Kidney (tissue), 14 donors: ENCODE data around the gene SPAG5. TPM values are rescaled to one million over a fixed set of nuclear protein-coding genes. Genes with fewer than 3 reads are reported as not detected.
A peak's percentile ranks its signal among the peaks of the same experiment; 100 is the strongest.

Source experiments
- DNase-seq, 5 donors: peaks; one replicate each; pipeline ENCODE4 v3.0.0-alpha.2; 2013 to 2020
- FAIRE-seq: peaks from 2 replicates; lab custom pipeline; 2012; peaks lifted over from hg19 to GRCh38; lab: Jason Lieb, UNC
- H3K27ac ChIP-seq, 2 donors: one replicate each; pipeline ENCODE4 v1.7.0; 2013; ENCODE audit warnings: low read depth in 2 of 2, low read length in 2 of 2, inconsistent platforms in 1 of 2
- H3K27me3 ChIP-seq: one replicate; pipeline ENCODE4 v1.7.1; 2013; ENCODE audit warnings: low read length, inconsistent platforms; ENCODE audit not compliant: control insufficient read depth, insufficient read depth
- H3K36me3 ChIP-seq, 3 donors: one replicate each; pipeline versions ENCODE4 v1.7.0 to v1.7.1; 2013; ENCODE audit warnings: low read length in 3 of 3, control low read depth in 1 of 3, inconsistent platforms in 1 of 3; ENCODE audit not compliant: insufficient read depth in 3 of 3, control insufficient read depth in 2 of 3
- H3K4me1 ChIP-seq, 3 donors: one replicate each; pipeline versions ENCODE4 v1.7.0 to v1.7.1; 2013; ENCODE audit warnings: low read length in 3 of 3, inconsistent platforms in 1 of 3, low read depth in 1 of 3; ENCODE audit not compliant: control insufficient read depth in 2 of 3, insufficient read depth in 2 of 3
- H3K4me3 ChIP-seq, 3 donors: one replicate each; pipeline versions ENCODE4 v1.7.0 to v1.8.1; 2013; ENCODE audit warnings: low read length in 3 of 3, control low read depth in 1 of 3, inconsistent platforms in 1 of 3
- H3K9ac ChIP-seq, 3 donors: one replicate each; pipeline versions ENCODE4 v1.7.0 to v1.7.1; 2013; ENCODE audit warnings: low read length in 3 of 3, control low read depth in 1 of 3, inconsistent platforms in 1 of 3
- H3K9me3 ChIP-seq, 3 donors: one replicate each; pipeline versions ENCODE4 v1.7.0 to v1.7.1; 2013; ENCODE audit warnings: low read length in 3 of 3, control low read depth in 1 of 3, inconsistent platforms in 1 of 3; ENCODE audit not compliant: control insufficient read depth in 2 of 3, insufficient read depth in 1 of 3
- intact Hi-C: fragments of 100-400 bp; cut with DNase I; formaldehyde crosslinking; loops from one replicate; pipeline ENCODE4 v1.11.1; 2022
- polyA plus RNA-seq: library from polyadenylated mRNA; stranded (reverse); fragments of 350-450 nt; fragmentation: Illumina TruSeq; extraction: RNeasy Lipid Tissue Mini Kit (QIAGEN cat#74804); gene quantifications from one replicate; pipeline ENCODE4 v1.2.3, GENCODE V29; 2014; ENCODE audit warnings: low read depth, low replicate concordance; ENCODE audit not compliant: insufficient read depth
- total RNA-seq: library from RNA; stranded (reverse); fragmentation: NEBNext Ultra II Directional; extraction: Animal tissue kit (Norgen Biotek cat#: 25700); gene quantifications from one replicate; pipeline ENCODE4 v1.2.1, GENCODE V29; 2021
- TF ChIP-seq, protein P1 (sequence below): IDR thresholded peaks from 3 replicates; pipeline ENCODE4 v1.5.1; 2012; ENCODE audit warnings: mild to moderate bottlenecking, moderate library complexity, borderline replicate concordance; ENCODE audit not compliant: insufficient read depth; ENCODE audit errors: extremely low read depth
- donor health status: control.
- donor health status: control.
- donor health status: control.
- donor health status: control.
- donor health status: control.
- donor health status: DM: yes; HTN: yes; CAD: no.
- donor health status: Normal renal cell carcinoma (clear cell type).

Gene SPAG5
- total and polyA plus RNA-seq, 2 donors from 2014 or later = 7.4 to 123 TPM

GRCh38 chr17:28567604-28568003 lies 31.2 kb downstream of the SPAG5 start:
- Histone ChIP-seq H3K4me1 (peaks cover 0 to 16% (median 15%) of the 10 kb centered on the region in 3 donors), H3K4me3 (no peak overlapping the region), H3K27me3 (no peaks in the 10 kb centered on the region), H3K9ac (no peak overlapping the region), H3K36me3 (no peaks in the 10 kb centered on the region), H3K9me3 (no peaks in the 10 kb centered on the region), H3K27ac (no peak overlapping the region)
- FAIRE-seq (no peak), DNase-seq (no peak)
- intact Hi-C loops = no loop called here
- TF ChIP-seq, protein P1, sequence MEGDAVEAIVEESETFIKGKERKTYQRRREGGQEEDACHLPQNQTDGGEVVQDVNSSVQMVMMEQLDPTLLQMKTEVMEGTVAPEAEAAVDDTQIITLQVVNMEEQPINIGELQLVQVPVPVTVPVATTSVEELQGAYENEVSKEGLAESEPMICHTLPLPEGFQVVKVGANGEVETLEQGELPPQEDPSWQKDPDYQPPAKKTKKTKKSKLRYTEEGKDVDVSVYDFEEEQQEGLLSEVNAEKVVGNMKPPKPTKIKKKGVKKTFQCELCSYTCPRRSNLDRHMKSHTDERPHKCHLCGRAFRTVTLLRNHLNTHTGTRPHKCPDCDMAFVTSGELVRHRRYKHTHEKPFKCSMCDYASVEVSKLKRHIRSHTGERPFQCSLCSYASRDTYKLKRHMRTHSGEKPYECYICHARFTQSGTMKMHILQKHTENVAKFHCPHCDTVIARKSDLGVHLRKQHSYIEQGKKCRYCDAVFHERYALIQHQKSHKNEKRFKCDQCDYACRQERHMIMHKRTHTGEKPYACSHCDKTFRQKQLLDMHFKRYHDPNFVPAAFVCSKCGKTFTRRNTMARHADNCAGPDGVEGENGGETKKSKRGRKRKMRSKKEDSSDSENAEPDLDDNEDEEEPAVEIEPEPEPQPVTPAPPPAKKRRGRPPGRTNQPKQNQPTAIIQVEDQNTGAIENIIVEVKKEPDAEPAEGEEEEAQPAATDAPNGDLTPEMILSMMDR = no peak

DNA sequence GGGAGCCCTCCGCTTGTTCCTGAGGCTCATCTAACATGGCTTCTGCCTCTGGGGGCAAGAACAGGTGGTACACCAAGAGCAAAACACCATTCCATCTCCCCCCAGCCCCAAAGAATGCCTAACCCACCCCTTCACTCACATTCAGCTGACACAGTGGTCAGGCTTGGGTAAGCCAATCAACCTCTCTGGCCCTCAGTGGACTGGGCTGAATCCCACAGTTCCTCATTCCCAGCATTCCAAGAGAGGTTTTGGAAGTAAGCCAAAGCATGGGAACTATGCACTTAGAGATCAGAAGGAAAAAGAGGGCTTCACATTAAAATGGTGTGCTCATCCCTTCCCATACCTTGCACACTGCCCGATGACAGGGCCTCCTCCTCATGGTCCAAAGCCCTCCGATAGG lies 35.4 kb downstream of the SPAG5 start:
- DNase-seq (peak in 2 of 5 donors; percentile 41 to 76), FAIRE-seq (no peak)
- Histone ChIP-seq H3K27me3 (no peaks in the 10 kb centered on the region), H3K9me3 (no peaks in the 10 kb centered on the region), H3K4me1 (peaks cover 0 to 10% (median 8%) of the 10 kb centered on the region in 3 donors), H3K27ac (peak overlapping the region; percentile 57 to 71), H3K36me3 (peaks cover 3 to 14% (median 9%) of the 10 kb centered on the region in 3 donors), H3K4me3 (no peak overlapping the region), H3K9ac (no peak overlapping the region)
- TF ChIP-seq, protein P1 = no peak
- intact Hi-C loops = no loop called here

DNA sequence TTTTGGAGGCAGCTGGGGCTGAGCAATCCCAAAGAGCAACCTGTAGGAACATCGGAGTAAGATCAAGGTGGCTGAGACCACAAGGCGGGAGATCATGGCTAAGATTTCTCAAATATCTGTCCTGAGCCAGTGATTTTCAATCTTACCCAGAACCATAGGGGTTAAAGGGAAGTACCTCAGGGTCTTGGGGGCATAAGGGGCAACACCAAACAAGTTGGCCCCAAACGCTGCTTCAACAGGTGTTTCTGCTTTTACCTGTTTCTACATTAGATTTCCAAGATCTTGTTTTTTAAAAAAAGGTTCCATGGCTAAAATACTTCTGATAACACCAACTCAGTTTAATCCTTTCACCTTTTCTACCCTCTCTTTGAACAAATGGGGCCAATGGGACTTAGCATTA lies 43.8 kb downstream of the SPAG5 start:
- no peaks in the 10 kb centered on the region for H3K9me3 ChIP-seq
- H3K9ac ChIP-seq = no peak overlapping the region
- FAIRE-seq (no peak), DNase-seq (no peak)
- no peak overlapping the region for H3K27ac ChIP-seq
- peaks cover 2 to 12% (median 8%) of the 10 kb centered on the region in 3 donors for H3K4me1 ChIP-seq
- TF ChIP-seq, protein P1 = no peak
- H3K27me3 ChIP-seq = no peaks in the 10 kb centered on the region
- peaks cover 9 to 50% (median 40%) of the 10 kb centered on the region in 3 donors for H3K36me3 ChIP-seq
- intact Hi-C loops = no loop called here
- no peak overlapping the region for H3K4me3 ChIP-seq

GRCh38 chr17:28554565-28554964 lies 44.3 kb downstream of the SPAG5 start:
- Histone ChIP-seq H3K4me1 (peaks cover 2 to 12% (median 8%) of the 10 kb centered on the region in 3 donors), H3K27me3 (no peaks in the 10 kb centered on the region), H3K27ac (no peak overlapping the region), H3K9ac (no peak overlapping the region), H3K36me3 (peaks cover 7 to 45% (median 38%) of the 10 kb centered on the region in 3 donors), H3K9me3 (no peaks in the 10 kb centered on the region), H3K4me3 (no peak overlapping the region)
- FAIRE-seq (no peak), DNase-seq (peak in 1 of 5 donors; percentile 48)
- TF ChIP-seq, protein P1 = no peak
- intact Hi-C loops = no loop called here
